Measurements from ENCODE around the gene NUTM1. TPM values are rescaled to one million over a fixed set of nuclear protein-coding genes. Genes with fewer than 3 reads are reported as not detected.

Gene NUTM1
- total RNA-seq = not detected in 2 replicates

GRCh38 chr15:34342737-34343575, at the start of gene NUTM1, which contains the start of gene NOP10:
NUTM1 (plus strand) TSS chr15:34343315; CDS start chr15:34343697, 382 bp downstream.
NOP10 (minus strand) TSS chr15:34343136; CDS start chr15:34343073, 63 bp downstream.

GRCh38 chr15:34337557-34338306, 5.4 kb upstream of the NUTM1 start, which contains the start of gene SLC12A6:
SLC12A6 (minus strand) TSS chr15:34337781; CDS start chr15:34336680, 1,101 bp downstream.

GRCh38 chr15:34367101-34368081, 24.3 kb downstream of the NUTM1 start, which contains the start of gene LPCAT4:
LPCAT4 (minus strand) TSS chr15:34367196; CDS start chr15:34367100, 96 bp downstream.

Other genes starting within 250 kb of the NUTM1 start
- gene EMC7, start 241.5 kb upstream of the NUTM1 start, total RNA-seq = 38.0 and 47.8 TPM in 2 replicates
- 0.65 and 1.4 TPM in 2 replicates for gene PGBD4, start 241.2 kb upstream of the NUTM1 start, total RNA-seq
- gene KATNBL1, start 133.2 kb upstream of the NUTM1 start, total RNA-seq = 18.6 and 22.5 TPM in 2 replicates
- 172 and 186 TPM in 2 replicates for gene EMC4, start 118.3 kb upstream of the NUTM1 start, total RNA-seq
- gene SLC12A6, start 5.5 kb upstream of the NUTM1 start, total RNA-seq = 9.1 and 13.7 TPM in 2 replicates
- 241 and 275 TPM in 2 replicates for gene NOP10, start 179 bp upstream of the NUTM1 start, total RNA-seq
- 8.7 and 8.8 TPM in 2 replicates for gene LPCAT4, start 23.9 kb downstream of the NUTM1 start, total RNA-seq
- gene GOLGA8A, start 94.5 kb downstream of the NUTM1 start, total RNA-seq = 1.8 and 12.3 TPM in 2 replicates
- 4.8 and 32.7 TPM in 2 replicates for gene GOLGA8B, start 240.3 kb downstream of the NUTM1 start, total RNA-seq